Lung (tissue), 12 donors: ENCODE measurements around the gene UBE2D1. TPM values are rescaled to one million over a fixed set of nuclear protein-coding genes. Genes with fewer than 3 reads are reported as not detected.
"Not testable (repeated sequence)": the region's sequence is repeated elsewhere in the genome, so short reads cannot be mapped to it uniquely, and the experiment has no call there.

Experiments used
- ATAC-seq: fragments of 200-7000 bp; cut with Tn5 transposase; one replicate; pipeline ENCODE4 v1.9.1; 2020; ENCODE audit warnings: moderate number of reproducible peaks; ENCODE audit not compliant: insufficient read depth, low FRiP score
- DNase-seq, 3 donors: peaks; one replicate each; pipeline ENCODE4 v3.0.0-alpha.2; 2013 to 2017
- H3K27ac ChIP-seq, 2 donors: one replicate each; pipeline ENCODE4 v1.5.1; 2013; ENCODE audit warnings: mild to moderate bottlenecking in 2 of 2, moderate library complexity in 2 of 2, control low read depth in 1 of 2, inconsistent platforms in 1 of 2, low read depth in 1 of 2, low read length in 1 of 2
- H3K27me3 ChIP-seq, 3 donors: one replicate each; pipeline ENCODE4 v1.5.1; 2013; ENCODE audit warnings: low read length in 2 of 3; ENCODE audit not compliant: control insufficient read depth in 3 of 3, insufficient read depth in 3 of 3
- H3K36me3 ChIP-seq, 4 donors: one replicate each; pipeline ENCODE4 v1.5.1; 2013; ENCODE audit warnings: low read length in 4 of 4, mild to moderate bottlenecking in 1 of 4, moderate library complexity in 1 of 4; ENCODE audit not compliant: control insufficient read depth in 4 of 4, insufficient read depth in 4 of 4
- H3K4me1 ChIP-seq, 5 donors: one replicate each; pipeline ENCODE4 v1.5.1; 2013; ENCODE audit warnings: low read length in 5 of 5, mild to moderate bottlenecking in 2 of 5, moderate library complexity in 1 of 5; ENCODE audit not compliant: control insufficient read depth in 5 of 5, insufficient read depth in 5 of 5
- H3K4me3 ChIP-seq: one replicate; pipeline ENCODE4 v1.5.1; 2013; ENCODE audit warnings: mild to moderate bottlenecking, control low read depth, moderate library complexity
- H3K9ac ChIP-seq, 2 donors: one replicate each; pipeline ENCODE4 v1.5.1; 2013; ENCODE audit warnings: low read length in 2 of 2, control low read depth in 1 of 2; ENCODE audit not compliant: insufficient read depth in 1 of 2
- H3K9me3 ChIP-seq, 4 donors: one replicate each; pipeline ENCODE4 v1.5.1; 2013; ENCODE audit warnings: low read length in 3 of 4, mild to moderate bottlenecking in 1 of 4, moderate library complexity in 1 of 4; ENCODE audit not compliant: control insufficient read depth in 4 of 4, insufficient read depth in 3 of 4
- WGBS, 2 donors: extraction: QIAGEN DNeasy Blood & Tissue Kit; methylation state at CpG; one replicate each; pipeline ENCODE4 v1.1.7; 2013; 5-methylcytosine and 5-hydroxymethylcytosine counted together
- polyA plus RNA-seq, 2 donors: library from polyadenylated mRNA; stranded (reverse); fragments of 200-250 nt; gene quantifications; one replicate each; pipeline ENCODE4 v1.2.1, GENCODE V29; 2013
- total RNA-seq, 2 donors: library from RNA; depleted of rRNA in 1 of 2; stranded (reverse); fragments of >200 nt in 1 of 2; gene quantifications; one replicate each; pipeline ENCODE4 v1.2.1, GENCODE V29; 2014 to 2021
- TF ChIP-seq, protein P1 (sequence below): IDR thresholded peaks from 2 replicates; pipeline ENCODE4 v1.5.1; 2012; ENCODE audit warnings: mild to moderate bottlenecking; ENCODE audit errors: control extremely low read depth, extremely low read depth
- donor health status: control.
- donor health status: control.
- donor health status: Bipolar disorder and iron deficiency.
- donor health status: healthy.
- donor health status: DM: yes; HTN: yes; CAD: no.

Gene UBE2D1
- total and polyA plus RNA-seq, 4 donors = 15.6 to 30.5 (median 21.0) TPM

- Histone ChIP-seq H3K36me3 (no peaks in the 10 kb centered on the region), H3K9ac (no peak overlapping the region), H3K27me3 (no peaks in the 10 kb centered on the region), H3K4me3 (no peak overlapping the region), H3K4me1 (peaks cover 0 to 2% (median 0%) of the 10 kb centered on the region in 5 donors), H3K9me3 (no peaks in the 10 kb centered on the region), H3K27ac (no peak overlapping the region)
- 57 to 62% methylated on average over 5 of the region's 5 CpGs for WGBS, 2 donors
- DNase-seq = peak; percentile 21 to 89 (median 87)
- TF ChIP-seq, protein P1, sequence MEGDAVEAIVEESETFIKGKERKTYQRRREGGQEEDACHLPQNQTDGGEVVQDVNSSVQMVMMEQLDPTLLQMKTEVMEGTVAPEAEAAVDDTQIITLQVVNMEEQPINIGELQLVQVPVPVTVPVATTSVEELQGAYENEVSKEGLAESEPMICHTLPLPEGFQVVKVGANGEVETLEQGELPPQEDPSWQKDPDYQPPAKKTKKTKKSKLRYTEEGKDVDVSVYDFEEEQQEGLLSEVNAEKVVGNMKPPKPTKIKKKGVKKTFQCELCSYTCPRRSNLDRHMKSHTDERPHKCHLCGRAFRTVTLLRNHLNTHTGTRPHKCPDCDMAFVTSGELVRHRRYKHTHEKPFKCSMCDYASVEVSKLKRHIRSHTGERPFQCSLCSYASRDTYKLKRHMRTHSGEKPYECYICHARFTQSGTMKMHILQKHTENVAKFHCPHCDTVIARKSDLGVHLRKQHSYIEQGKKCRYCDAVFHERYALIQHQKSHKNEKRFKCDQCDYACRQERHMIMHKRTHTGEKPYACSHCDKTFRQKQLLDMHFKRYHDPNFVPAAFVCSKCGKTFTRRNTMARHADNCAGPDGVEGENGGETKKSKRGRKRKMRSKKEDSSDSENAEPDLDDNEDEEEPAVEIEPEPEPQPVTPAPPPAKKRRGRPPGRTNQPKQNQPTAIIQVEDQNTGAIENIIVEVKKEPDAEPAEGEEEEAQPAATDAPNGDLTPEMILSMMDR = no peak
- no peak for ATAC-seq
Measured at GRCh38 chr10:58414270-58415041, 79.7 kb downstream of the UBE2D1 start.

GRCh38 chr10:58415757-58416156, 81.0 kb downstream of the UBE2D1 start:
- no peak overlapping the region for H3K27ac ChIP-seq
- ATAC-seq = no peak
- H3K9ac ChIP-seq = no peak overlapping the region
- no peaks in the 10 kb centered on the region for H3K27me3 ChIP-seq
- H3K9me3 ChIP-seq = no peaks in the 10 kb centered on the region
- H3K36me3 ChIP-seq = no peaks in the 10 kb centered on the region
- no peak for DNase-seq
- no peak overlapping the region for H3K4me3 ChIP-seq
- peaks cover 0 to 2% (median 0%) of the 10 kb centered on the region in 5 donors for H3K4me1 ChIP-seq
- TF ChIP-seq, protein P1 = no peak

DNA sequence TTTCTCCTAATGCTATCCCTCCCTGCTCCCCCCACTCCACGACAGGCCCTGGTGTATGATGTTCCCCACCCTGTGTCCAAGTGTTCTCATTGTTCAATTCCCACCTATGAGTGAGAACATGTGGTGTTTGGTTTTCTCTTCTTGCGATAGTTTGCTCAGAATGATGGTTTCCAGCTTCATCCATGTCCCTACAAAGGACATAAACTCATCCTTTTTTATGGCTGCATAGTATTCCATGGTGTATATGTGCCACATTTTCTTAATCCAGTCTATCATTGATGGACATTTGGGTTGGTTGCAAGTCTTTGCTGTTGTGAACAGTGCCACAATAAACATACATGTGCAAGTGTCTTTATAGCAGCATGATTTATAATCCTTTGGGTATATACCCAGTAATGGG, 83.1 kb downstream of the UBE2D1 start:
- not testable (repeated sequence) for ATAC-seq, H3K36me3 ChIP-seq, H3K27ac ChIP-seq, H3K4me3 ChIP-seq, H3K4me1 ChIP-seq, DNase-seq, H3K9me3 ChIP-seq, H3K27me3 ChIP-seq, H3K9ac ChIP-seq
- WGBS, 2 donors = 91 to 96% methylated on average over 2 of the region's 2 CpGs

Other genes with a start within 250 kb of the UBE2D1 start
- gene IPMK, start 67.1 kb upstream of the UBE2D1 start, total RNA-seq = 10 to 100 TPM in 1 of 2 donors, 1 to 10 TPM in 1; 5.5 to 16.7 TPM
- 1 to 10 TPM; 2.6 to 4.6 TPM for gene IPMK, start 67.1 kb upstream of the UBE2D1 start, polyA plus RNA-seq
- 10 to 100 TPM; 10.3 to 20.3 TPM for gene CISD1, start 65.8 kb upstream of the UBE2D1 start, total RNA-seq
- gene CISD1, start 65.8 kb upstream of the UBE2D1 start, polyA plus RNA-seq = 10 to 100 TPM; 12.9 to 24.1 TPM
- gene TFAM, start 50.4 kb downstream of the UBE2D1 start, total RNA-seq = 10 to 100 TPM; 25.3 to 27.0 TPM
- 10 to 100 TPM in 1 of 2 donors, 1 to 10 TPM in 1; 5.9 to 16.4 TPM for gene TFAM, start 50.4 kb downstream of the UBE2D1 start, polyA plus RNA-seq
- 10 to 100 TPM in 1 of 2 donors, 1 to 10 TPM in 1; 9.1 to 43.1 TPM for gene BICC1, start 177.9 kb downstream of the UBE2D1 start, total RNA-seq
- 1 to 10 TPM; 2.3 to 2.7 TPM for gene BICC1, start 177.9 kb downstream of the UBE2D1 start, polyA plus RNA-seq